AG04449 (cell line): ENCODE data around the gene ANKUB1.

Source experiments
- CTCF ChIA-PET: fragments of 350-600 bp; formaldehyde crosslinking; extraction: SDS; loops from one replicate; lab custom pipeline; 2021; ENCODE audit warnings: antibody characterized with exemption; lab: Yijun Ruan, JAX
- POLR2A ChIA-PET: fragments of 400-600, 350-600 bp; formaldehyde crosslinking; extraction: SDS; loops from one replicate; lab custom pipeline; 2020; ENCODE audit warnings: antibody characterized with exemption, inconsistent platforms; lab: Yijun Ruan, JAX
- DNase-seq: peaks from one replicate; pipeline ENCODE4 v3.0.0-alpha.2; 2010; ENCODE audit warnings: low read depth, low spot score
- H3K4me3 ChIP-seq: 2 replicates; pipeline ENCODE4 v1.5.1; 2011; ENCODE audit warnings: low read depth, mild to moderate bottlenecking, control low read depth, low read length
- CTCF ChIP-seq: IDR thresholded peaks from one replicate; pipeline ENCODE4 v1.5.1; 2011; ENCODE audit warnings: mild to moderate bottlenecking, moderate library complexity, low read length, control low read depth, inconsistent platforms; ENCODE audit not compliant: insufficient read depth; ENCODE audit errors: missing control alignments

ANKUB1 gene

GRCh38 chr3:149812165-149812605 lies 19.8 kb upstream of the ANKUB1 start:
- no peak for TF ChIP-seq CTCF
- ChIA-PET POLR2A (no interaction called here), CTCF (interaction anchor here (1.2 to 1.9 kb wide), 3 partner anchors 41 to 68 kb away, joined by 3 to 16 read pairs (median 10); no protein-coding TSS in a partner anchor)
- peak overlapping the region; percentile 79 for H3K4me3 ChIP-seq
- no peak for DNase-seq

- DNase-seq: no peak
- no peak for TF ChIP-seq CTCF
- ChIA-PET CTCF (interaction anchor here (0.8 to 1.9 kb wide), 7 partner anchors 9 to 316 kb away, joined by 3 to 16 read pairs (median 4); no protein-coding TSS in a partner anchor), POLR2A (no interaction called here)
- H3K4me3 ChIP-seq: no peak overlapping the region
Observed at GRCh38 chr3:149810846-149811245, 18.5 kb upstream of the ANKUB1 start.

- no peak for TF ChIP-seq CTCF
- no peak for DNase-seq
- ChIA-PET CTCF (interaction anchor here (1.1 to 3.6 kb wide), 11 partner anchors 10 to 855 kb away, joined by 3 to 369 read pairs (median 12); no protein-coding TSS in a partner anchor), POLR2A (no interaction called here)
- no peak overlapping the region for H3K4me3 ChIP-seq
Observed at GRCh38 chr3:149809699-149810098, 17.3 kb upstream of the ANKUB1 start.

DNA sequence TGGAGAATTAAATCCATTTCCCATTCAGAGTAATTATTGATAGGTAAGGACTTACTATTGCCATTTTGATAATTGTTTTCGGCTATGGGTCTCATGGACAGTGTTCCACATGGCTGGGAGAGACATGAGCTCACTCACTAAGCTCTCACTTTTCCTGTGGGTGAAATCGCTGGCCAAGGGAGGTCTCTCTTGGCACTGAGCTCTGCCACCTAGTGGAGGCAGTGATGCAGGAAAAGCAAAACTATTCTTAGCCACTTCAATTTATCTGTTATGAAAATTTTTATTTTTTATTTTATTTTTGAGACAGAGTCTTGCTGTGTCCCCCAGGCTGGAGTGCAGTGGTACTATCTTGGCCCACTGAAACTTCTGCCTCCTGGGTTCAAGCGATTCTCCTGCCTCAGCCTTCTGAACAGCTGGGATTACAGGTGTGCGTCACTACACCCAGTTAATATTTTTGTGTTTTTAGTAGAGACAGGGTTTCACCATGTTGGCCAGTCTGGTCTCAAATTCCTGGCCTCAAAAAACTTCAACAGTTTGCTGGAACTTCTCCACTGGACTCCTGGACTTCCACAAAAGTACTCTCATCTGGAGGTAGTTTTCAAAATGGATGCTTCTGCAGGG lies 16.0 kb upstream of the ANKUB1 start:
- no peak for DNase-seq
- POLR2A ChIA-PET: interaction anchor here (0.5 to 1.0 kb wide), 3 partner anchors 26 to 307 kb away, joined by 3 read pairs; partner anchors contain the start of gene WWTR1
- H3K4me3 ChIP-seq: no peak overlapping the region
- TF ChIP-seq CTCF: peak; percentile 79
- CTCF ChIA-PET: interaction anchor here (0.6 to 3.6 kb wide), 56 partner anchors 8 to 854 kb away, joined by 3 to 369 read pairs (median 5); partner anchors contain the start of gene COMMD2

GRCh38 chr3:149806171-149806778 lies 13.9 kb upstream of the ANKUB1 start:
- POLR2A ChIA-PET: no interaction called here
- CTCF ChIA-PET: interaction anchor here (1.0 to 3.6 kb wide), 2 partner anchors 38 to 89 kb away, joined by 3 to 369 read pairs; no protein-coding TSS in a partner anchor
- no peak for TF ChIP-seq CTCF
- no peak overlapping the region for H3K4me3 ChIP-seq
- DNase-seq: no peak

DNA sequence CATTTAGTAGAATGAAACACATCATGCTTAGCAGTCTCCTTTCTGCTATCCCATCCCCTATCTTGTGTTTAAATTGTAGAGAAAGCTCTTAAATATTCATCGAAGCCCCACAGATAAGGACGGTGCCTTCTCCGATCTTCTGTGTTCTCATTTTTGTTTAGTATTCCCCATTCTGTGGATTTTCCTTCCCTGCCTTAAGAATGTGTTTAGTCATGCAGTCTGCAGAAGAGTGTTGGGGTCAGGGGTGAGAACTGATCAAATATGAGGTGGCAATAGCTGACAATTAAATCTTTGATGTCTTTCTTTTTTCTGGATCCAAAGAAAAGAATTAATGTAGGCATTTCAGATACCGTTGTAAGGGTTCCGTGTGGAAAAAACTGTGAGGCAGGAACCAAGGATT lies 9.3 kb upstream of the ANKUB1 start:
- POLR2A ChIA-PET: no interaction called here
- CTCF ChIA-PET: interaction anchor here (0.8 to 3.3 kb wide), 5 partner anchors 10 to 307 kb away, joined by 3 to 40 read pairs (median 5); partner anchors contain the start of gene RNF13

More for the DNA sequence above, 9.3 kb upstream of the ANKUB1 start:
- TF ChIP-seq CTCF: no peak
- H3K4me3 ChIP-seq: no peak overlapping the region
- DNase-seq: no peak
